Thyroid gland (tissue), 4 donors: Measurements from ENCODE around the gene OSBPL3.

Experiments used
- CTCF ChIP-seq, 6 experiments: fragments of 200-600 bp in 3 of 6; fragments of 450-650 bp in 3 of 6; sonication (generic) in 3 of 6; IDR thresholded peaks; one replicate each; pipeline ENCODE4 v1.5.1; 2016 to 2019; ENCODE audit warnings: antibody characterized with exemption in 6 of 6, mild to moderate bottlenecking in 2 of 6, inconsistent platforms in 1 of 6, moderate library complexity in 1 of 6
- POLR2A ChIP-seq, 2 donors: fragments of 450-650 bp; IDR thresholded peaks; one replicate each; pipeline ENCODE4 v1.6.1; 2017; ENCODE audit warnings: antibody characterized with exemption in 2 of 2, mild to moderate bottlenecking in 2 of 2, moderate library complexity in 1 of 2

DNA sequence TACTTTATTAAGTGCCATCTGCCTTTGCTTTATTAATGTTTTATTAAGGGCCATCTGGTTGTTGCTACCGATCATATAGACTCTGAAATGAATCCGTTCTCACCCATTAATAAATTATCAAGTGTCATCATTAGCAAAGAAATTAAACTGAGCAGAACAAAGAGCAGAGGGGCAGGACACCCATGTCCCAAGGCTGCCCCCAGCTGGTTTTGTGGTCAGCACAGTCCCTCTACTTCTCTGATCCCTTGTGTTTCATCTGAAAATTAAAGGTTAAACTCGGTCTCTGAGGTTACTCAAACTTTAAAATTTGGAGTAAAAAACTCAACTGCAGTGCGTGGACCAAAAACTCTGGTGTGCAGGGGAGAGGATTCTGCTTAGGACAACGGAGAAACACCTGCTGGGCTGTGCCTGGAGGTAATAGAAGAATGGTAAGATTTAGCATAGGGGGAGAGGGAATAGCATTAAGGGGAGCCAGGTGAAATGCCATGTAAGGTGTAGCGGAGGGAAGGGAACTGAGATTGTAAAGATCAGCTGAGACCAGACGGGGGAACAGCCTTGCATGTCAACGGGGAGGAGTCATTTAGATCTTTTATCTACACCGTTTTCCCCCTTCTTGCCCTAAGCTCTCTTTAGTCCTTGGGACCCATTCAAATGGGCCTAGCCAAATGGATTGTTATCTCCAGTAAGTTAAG, 212.0 kb downstream of the OSBPL3 start:
- TF ChIP-seq CTCF (IDR thresholded peaks at IDR 0.05): no peak
- no peak for TF ChIP-seq POLR2A (IDR thresholded peaks at IDR 0.05)
